ENCODE data around the gene XK. TPM values are rescaled to one million over a fixed set of nuclear protein-coding genes. Genes with fewer than 3 reads are reported as not detected.

Gene XK
- total and polyA plus RNA-seq, 2 donors (not counting 1 experiment from before 2014, with no cell fraction given), result 0.15 to 0.30 TPM

DNA sequence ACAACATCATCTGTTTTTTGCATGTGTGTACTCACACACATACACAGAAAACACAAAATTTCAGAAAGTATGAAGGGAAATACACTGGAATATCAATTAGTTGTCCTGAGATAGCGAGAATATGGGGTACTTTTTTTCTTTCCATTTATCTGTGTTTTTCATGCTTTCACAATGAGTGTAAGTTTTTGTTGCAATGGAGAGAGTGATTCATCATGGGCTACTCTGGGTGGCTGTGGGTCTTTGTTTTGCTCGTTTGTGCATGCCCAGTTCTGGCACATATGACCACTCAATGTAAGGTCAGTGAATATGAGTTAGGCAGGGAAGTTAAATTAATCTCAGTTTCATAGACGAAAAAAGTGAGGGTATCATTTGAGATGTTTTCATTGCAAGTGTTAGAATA is 26.9 kb downstream of the XK start:
- WGBS (ENCODE audit: insufficient coverage), result 86% methylated on average over 1 of the region's 3 CpGs
- no peak overlapping the region for H3K4me3 ChIP-seq (ENCODE audit: control extremely low read depth in 1 of 5, extremely low read depth in 1 of 5, insufficient read depth in 1 of 5, low read depth in 2 of 5, low read length in 4 of 5)
- no peak for TF ChIP-seq EZH2 (IDR thresholded peaks at IDR 0.05; ENCODE audit: borderline replicate concordance, insufficient read depth, low read depth, low read length, poor library complexity, severe bottlenecking)
- TF ChIP-seq, protein P1, sequence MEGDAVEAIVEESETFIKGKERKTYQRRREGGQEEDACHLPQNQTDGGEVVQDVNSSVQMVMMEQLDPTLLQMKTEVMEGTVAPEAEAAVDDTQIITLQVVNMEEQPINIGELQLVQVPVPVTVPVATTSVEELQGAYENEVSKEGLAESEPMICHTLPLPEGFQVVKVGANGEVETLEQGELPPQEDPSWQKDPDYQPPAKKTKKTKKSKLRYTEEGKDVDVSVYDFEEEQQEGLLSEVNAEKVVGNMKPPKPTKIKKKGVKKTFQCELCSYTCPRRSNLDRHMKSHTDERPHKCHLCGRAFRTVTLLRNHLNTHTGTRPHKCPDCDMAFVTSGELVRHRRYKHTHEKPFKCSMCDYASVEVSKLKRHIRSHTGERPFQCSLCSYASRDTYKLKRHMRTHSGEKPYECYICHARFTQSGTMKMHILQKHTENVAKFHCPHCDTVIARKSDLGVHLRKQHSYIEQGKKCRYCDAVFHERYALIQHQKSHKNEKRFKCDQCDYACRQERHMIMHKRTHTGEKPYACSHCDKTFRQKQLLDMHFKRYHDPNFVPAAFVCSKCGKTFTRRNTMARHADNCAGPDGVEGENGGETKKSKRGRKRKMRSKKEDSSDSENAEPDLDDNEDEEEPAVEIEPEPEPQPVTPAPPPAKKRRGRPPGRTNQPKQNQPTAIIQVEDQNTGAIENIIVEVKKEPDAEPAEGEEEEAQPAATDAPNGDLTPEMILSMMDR (IDR thresholded peaks at IDR 0.05), result no peak
- no peaks in the 10 kb centered on the region for H3K36me3 ChIP-seq (replicated peaks in 1 of 2; ENCODE audit: control extremely low read depth in 1 of 2, control insufficient read depth in 1 of 2, extremely low read depth in 1 of 2, insufficient read depth in 2 of 2, low read length in 1 of 2)
- H3K4me3 Mint-ChIP-seq, result no peak overlapping the region
- no peak for DNase-seq
- H2AFZ ChIP-seq (ENCODE audit: insufficient read depth, low read depth, low read length, poor library complexity, severe bottlenecking), result no peak overlapping the region
- H4K20me1 ChIP-seq (ENCODE audit: control insufficient read depth, insufficient read depth, low read length, poor library complexity, severe bottlenecking), result no peaks in the 10 kb centered on the region
- ATAC-seq (ENCODE audit: low read depth), result no peak
- peaks cover 0 to 3% (median 0%) of the 10 kb centered on the region in 4 experiments for H3K27me3 ChIP-seq (replicated peaks in 1 of 4; ENCODE audit: control extremely low read depth in 1 of 4, control insufficient read depth in 3 of 4, insufficient read depth in 4 of 4, low read length in 3 of 4)
- POLR2A ChIA-PET, result no interaction called here
- H3K4me1 Mint-ChIP-seq, result no peaks in the 10 kb centered on the region
- no peaks in the 10 kb centered on the region for H3K27me3 Mint-ChIP-seq
- no peaks in the 10 kb centered on the region for H3K79me2 ChIP-seq (ENCODE audit: control insufficient read depth, insufficient read depth, low read length)
- H3K9me3 Mint-ChIP-seq (ENCODE audit: insufficient read depth), result no peaks in the 10 kb centered on the region
- CTCF ChIA-PET, result no interaction called here
- intact Hi-C loops (cut with micrococcal nuclease), result no loop called here
- H3K4me1 ChIP-seq (ENCODE audit: control insufficient read depth in 2 of 2, insufficient read depth in 2 of 2, low read length in 2 of 2), result no peaks in the 10 kb centered on the region
- H3K27ac Mint-ChIP-seq, result no peak overlapping the region
- H3K9me3 ChIP-seq (ENCODE audit: control extremely low read depth in 1 of 3, control insufficient read depth in 2 of 3, insufficient read depth in 1 of 3, low read length in 2 of 3), result no peaks in the 10 kb centered on the region
- no peak overlapping the region for H3K9ac ChIP-seq (ENCODE audit: low read length)
- no peak overlapping the region for H3K4me2 ChIP-seq (replicated peaks; ENCODE audit: low read depth, low read length, poor library complexity, severe bottlenecking)
- H3K27ac ChIP-seq (ENCODE audit: low read length in 2 of 2), result no peak overlapping the region

DNA sequence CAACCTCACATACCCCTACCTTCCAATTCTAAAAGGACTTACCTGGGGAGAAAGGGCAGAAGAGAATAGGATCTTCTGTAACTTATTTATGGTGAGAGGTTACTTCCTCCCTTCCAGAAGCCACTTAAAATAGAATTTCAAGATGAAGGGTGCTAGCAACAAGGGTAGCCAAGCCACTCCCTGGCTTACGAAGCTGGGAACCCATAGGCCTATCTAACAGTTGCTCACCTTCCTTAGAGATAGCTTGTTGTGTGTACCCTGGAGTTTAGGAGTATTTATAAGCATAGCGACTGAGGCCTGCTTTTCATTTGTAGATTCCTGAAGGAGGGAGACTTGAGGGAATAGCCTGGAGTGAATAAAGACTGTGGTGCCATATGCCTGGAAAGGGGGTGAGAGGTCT is 28.9 kb downstream of the XK start:
- no peak overlapping the region for H2AFZ ChIP-seq (ENCODE audit: insufficient read depth, low read depth, low read length, poor library complexity, severe bottlenecking)
- H3K79me2 ChIP-seq (ENCODE audit: control insufficient read depth, insufficient read depth, low read length), result no peaks in the 10 kb centered on the region
- no peaks in the 10 kb centered on the region for H3K36me3 ChIP-seq (replicated peaks in 1 of 2; ENCODE audit: control extremely low read depth in 1 of 2, control insufficient read depth in 1 of 2, extremely low read depth in 1 of 2, insufficient read depth in 2 of 2, low read length in 1 of 2)
- H3K9me3 ChIP-seq (ENCODE audit: control extremely low read depth in 1 of 3, control insufficient read depth in 2 of 3, insufficient read depth in 1 of 3, low read length in 2 of 3), result no peaks in the 10 kb centered on the region
- CTCF ChIA-PET, result no interaction called here
- H4K20me1 ChIP-seq (ENCODE audit: control insufficient read depth, insufficient read depth, low read length, poor library complexity, severe bottlenecking), result no peaks in the 10 kb centered on the region
- no peak overlapping the region for H3K9ac ChIP-seq (ENCODE audit: low read length)
- Mint-ChIP-seq H3K27me3 (no peaks in the 10 kb centered on the region), H3K4me1 (no peaks in the 10 kb centered on the region), H3K4me3 (no peak overlapping the region), H3K9me3 (ENCODE audit: insufficient read depth) (no peaks in the 10 kb centered on the region), H3K27ac (no peak overlapping the region)
- POLR2A ChIA-PET, result no interaction called here
- ATAC-seq (ENCODE audit: low read depth), result no peak
- DNase-seq, result no peak
- no peak for TF ChIP-seq EZH2 (IDR thresholded peaks at IDR 0.05; ENCODE audit: borderline replicate concordance, insufficient read depth, low read depth, low read length, poor library complexity, severe bottlenecking)
- TF ChIP-seq, protein P1 (IDR thresholded peaks at IDR 0.05), result no peak
- WGBS (ENCODE audit: insufficient coverage), result no CpG with 5 or more reads among the region's 2 CpGs
- H3K4me1 ChIP-seq (ENCODE audit: control insufficient read depth in 2 of 2, insufficient read depth in 2 of 2, low read length in 2 of 2), result no peaks in the 10 kb centered on the region
- intact Hi-C loops (cut with micrococcal nuclease), result no loop called here
- H3K27ac ChIP-seq (ENCODE audit: low read length in 2 of 2), result no peak overlapping the region
- peaks cover 0 to 3% (median 0%) of the 10 kb centered on the region in 4 experiments for H3K27me3 ChIP-seq (replicated peaks in 1 of 4; ENCODE audit: control extremely low read depth in 1 of 4, control insufficient read depth in 3 of 4, insufficient read depth in 4 of 4, low read length in 3 of 4)
- H3K4me2 ChIP-seq (replicated peaks; ENCODE audit: low read depth, low read length, poor library complexity, severe bottlenecking), result no peak overlapping the region
- no peak overlapping the region for H3K4me3 ChIP-seq (ENCODE audit: control extremely low read depth in 1 of 5, extremely low read depth in 1 of 5, insufficient read depth in 1 of 5, low read depth in 2 of 5, low read length in 4 of 5)
